ENCODE data around the gene LAD1.

The LAD1 gene

DNA sequence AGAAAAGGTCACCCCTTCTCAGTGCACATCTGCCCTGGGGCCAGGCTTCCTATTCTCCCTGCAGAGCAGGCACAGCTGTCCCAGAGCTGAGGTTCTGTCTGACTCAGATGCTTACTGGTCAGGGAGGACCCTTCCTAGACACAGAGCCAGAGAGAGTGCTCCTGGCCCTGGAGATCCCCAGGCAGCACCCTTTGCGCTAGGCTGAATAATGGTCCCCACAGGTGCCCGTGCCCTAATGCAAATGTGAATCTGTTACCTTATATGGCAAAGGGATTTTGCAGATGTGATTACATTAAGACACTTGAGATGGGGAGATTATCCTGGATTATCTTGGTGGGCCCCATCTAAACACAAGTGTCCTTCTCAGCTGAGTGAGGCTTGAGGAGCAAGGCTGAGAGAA, 25.0 kb upstream of the LAD1 start:
- H3K9me3 Mint-ChIP-seq = no peaks in the 10 kb centered on the region
- H3K36me3 Mint-ChIP-seq = no peaks in the 10 kb centered on the region
- no peak for DNase-seq
- H3K27me3 Mint-ChIP-seq = peaks cover 8 to 10% of the 10 kb centered on the region in 2 donors
- H3K4me3 Mint-ChIP-seq = no peak overlapping the region
- peaks cover 0 to 5% of the 10 kb centered on the region in 2 donors for H3K4me1 Mint-ChIP-seq
- H3K27ac Mint-ChIP-seq = no peak overlapping the region
- no peak for ATAC-seq (replicated peaks)

DNA sequence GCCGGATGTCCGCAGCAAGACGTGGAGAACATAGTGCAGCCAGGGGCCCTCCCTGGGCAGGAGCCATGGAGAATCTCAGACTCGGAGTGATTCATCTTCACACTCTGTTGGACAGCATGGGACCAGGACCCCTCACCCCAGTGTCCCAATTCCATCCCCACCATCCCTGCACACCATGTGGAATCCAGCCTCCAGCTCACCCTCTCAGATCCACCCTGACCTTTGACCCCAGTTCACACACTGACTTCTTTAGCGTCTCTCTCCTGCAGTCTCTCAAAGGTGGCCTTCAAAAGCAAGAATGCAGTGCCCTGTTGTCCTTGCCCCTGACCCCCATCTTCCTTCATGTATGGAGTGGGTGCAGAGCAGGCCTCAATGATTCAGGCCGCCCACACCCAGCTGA, 24.5 kb upstream of the LAD1 start:
- DNase-seq (no peak), ATAC-seq (replicated peaks) (no peak)
- peaks cover 0 to 5% of the 10 kb centered on the region in 2 donors for H3K4me1 Mint-ChIP-seq
- no peaks in the 10 kb centered on the region for H3K36me3 Mint-ChIP-seq
- peaks cover 3 to 5% of the 10 kb centered on the region in 2 donors for H3K27me3 Mint-ChIP-seq
- no peak overlapping the region for H3K4me3 Mint-ChIP-seq
- no peak overlapping the region for H3K27ac Mint-ChIP-seq
- H3K9me3 Mint-ChIP-seq = no peaks in the 10 kb centered on the region

DNA sequence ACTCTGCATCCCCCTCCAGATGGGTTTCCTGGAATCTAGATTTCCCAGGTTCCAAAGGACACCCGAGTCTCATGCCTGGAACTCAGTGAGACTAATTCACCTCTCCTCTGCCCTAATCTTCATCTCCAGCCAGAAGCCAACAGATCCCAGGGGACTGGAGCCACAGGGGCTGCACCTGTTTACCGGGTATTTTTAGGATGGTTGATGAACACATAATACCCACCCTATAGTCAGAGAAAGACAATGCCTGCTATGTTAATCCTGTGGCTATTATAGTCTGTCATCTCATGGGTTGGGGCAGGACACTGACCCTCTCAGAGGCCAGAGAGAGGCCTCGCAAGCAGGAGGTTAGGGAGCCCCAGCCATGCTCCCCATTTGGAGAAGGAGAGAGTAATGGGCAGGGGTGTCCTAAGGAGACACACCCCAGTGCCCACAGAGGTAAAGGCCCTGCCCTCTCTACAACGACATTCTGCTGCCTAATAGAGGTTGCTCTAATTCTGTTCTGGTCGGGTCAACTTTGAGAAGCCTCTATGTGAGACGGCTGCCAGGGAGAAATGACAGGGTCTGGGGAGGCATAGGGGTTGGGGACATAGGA, 23.4 kb upstream of the LAD1 start:
- H3K36me3 Mint-ChIP-seq = no peaks in the 10 kb centered on the region
- H3K27me3 Mint-ChIP-seq = peaks cover 7 to 9% of the 10 kb centered on the region in 2 donors
- no peak for DNase-seq
- no peak overlapping the region for H3K27ac Mint-ChIP-seq
- no peaks in the 10 kb centered on the region for H3K9me3 Mint-ChIP-seq
- H3K4me1 Mint-ChIP-seq = peaks cover 0 to 5% of the 10 kb centered on the region in 2 donors
- ATAC-seq (replicated peaks) = peak in 1 of 2 donors; percentile 33
- H3K4me3 Mint-ChIP-seq = no peak overlapping the region

DNA sequence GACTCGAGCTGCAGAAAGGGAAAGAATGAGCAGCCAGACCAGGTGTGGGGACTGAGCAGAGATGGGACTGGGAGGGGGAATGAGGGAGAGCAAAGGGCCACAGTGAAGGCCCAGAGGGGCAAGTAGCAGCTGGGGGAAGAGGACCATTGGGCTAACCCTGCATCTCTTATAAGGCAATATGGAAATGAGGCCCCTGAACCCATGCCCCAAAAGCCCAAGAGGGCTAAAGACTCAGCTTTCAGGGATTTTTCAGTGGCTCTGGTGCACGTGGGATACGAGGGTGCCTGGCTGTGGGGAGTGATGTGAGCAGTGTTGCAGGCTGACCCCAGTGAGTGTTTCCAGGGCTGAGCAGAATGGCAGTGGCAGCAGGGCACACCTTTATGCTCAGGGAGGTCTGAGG, 22.9 kb upstream of the LAD1 start:
- H3K9me3 Mint-ChIP-seq = no peaks in the 10 kb centered on the region
- DNase-seq (no peak), ATAC-seq (replicated peaks) (no peak)
- H3K4me1 Mint-ChIP-seq = peaks cover 0 to 5% of the 10 kb centered on the region in 2 donors
- H3K4me3 Mint-ChIP-seq = no peak overlapping the region
- peaks cover 12 to 14% of the 10 kb centered on the region in 2 donors for H3K27me3 Mint-ChIP-seq
- no peak overlapping the region for H3K27ac Mint-ChIP-seq
- H3K36me3 Mint-ChIP-seq = no peaks in the 10 kb centered on the region

DNA sequence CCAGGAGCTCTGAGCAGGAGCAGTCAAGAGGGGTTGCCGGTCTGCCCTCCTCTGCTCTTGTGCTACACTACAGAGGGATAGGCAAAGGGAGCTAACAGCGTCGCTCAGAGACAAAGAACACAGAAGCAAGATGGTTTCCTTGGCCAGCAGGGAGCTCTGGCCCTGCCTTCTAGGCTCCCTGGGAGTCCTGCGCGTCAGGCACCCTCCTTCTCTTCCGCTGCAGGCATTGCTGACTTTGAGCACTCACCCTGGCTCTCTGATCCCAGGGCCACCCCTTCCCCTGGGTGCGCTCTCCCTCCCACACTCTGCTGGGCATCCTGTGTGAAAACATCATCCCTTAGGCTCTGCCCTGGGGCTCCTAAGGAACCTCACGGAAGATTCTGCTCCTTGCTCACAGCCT, 21.9 kb upstream of the LAD1 start:
- Mint-ChIP-seq H3K4me1 (peaks cover 0 to 5% of the 10 kb centered on the region in 2 donors), H3K4me3 (no peak overlapping the region), H3K9me3 (no peaks in the 10 kb centered on the region), H3K27ac (no peak overlapping the region), H3K36me3 (no peaks in the 10 kb centered on the region), H3K27me3 (peaks cover 17 to 22% of the 10 kb centered on the region in 2 donors)
- ATAC-seq (replicated peaks) (no peak), DNase-seq (no peak)

DNA sequence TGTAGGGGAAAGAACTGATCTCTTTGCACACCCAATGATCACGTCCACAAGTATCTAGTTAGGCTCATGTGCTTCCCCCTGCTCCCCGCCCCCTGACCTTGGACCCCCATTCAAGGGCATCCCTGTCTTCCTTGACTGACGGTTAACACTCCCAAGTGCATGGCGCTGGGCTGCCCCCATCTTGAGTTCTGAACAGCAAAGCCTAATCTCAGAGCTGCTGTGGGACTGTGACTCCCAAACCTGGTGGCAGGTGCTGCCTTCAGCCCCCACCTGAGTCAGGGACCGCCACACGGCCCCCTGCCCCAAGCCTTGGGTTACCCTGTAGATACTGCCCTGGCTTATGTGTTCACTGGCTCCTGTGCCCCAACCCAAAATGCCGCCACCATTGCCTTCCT, 21.5 kb upstream of the LAD1 start:
- Mint-ChIP-seq H3K27ac (no peak overlapping the region), H3K36me3 (no peaks in the 10 kb centered on the region), H3K9me3 (no peaks in the 10 kb centered on the region), H3K27me3 (peaks cover 17 to 26% of the 10 kb centered on the region in 2 donors), H3K4me3 (no peak overlapping the region), H3K4me1 (peaks cover 0 to 5% of the 10 kb centered on the region in 2 donors)
- DNase-seq = no peak
- no peak for ATAC-seq (replicated peaks)

DNA sequence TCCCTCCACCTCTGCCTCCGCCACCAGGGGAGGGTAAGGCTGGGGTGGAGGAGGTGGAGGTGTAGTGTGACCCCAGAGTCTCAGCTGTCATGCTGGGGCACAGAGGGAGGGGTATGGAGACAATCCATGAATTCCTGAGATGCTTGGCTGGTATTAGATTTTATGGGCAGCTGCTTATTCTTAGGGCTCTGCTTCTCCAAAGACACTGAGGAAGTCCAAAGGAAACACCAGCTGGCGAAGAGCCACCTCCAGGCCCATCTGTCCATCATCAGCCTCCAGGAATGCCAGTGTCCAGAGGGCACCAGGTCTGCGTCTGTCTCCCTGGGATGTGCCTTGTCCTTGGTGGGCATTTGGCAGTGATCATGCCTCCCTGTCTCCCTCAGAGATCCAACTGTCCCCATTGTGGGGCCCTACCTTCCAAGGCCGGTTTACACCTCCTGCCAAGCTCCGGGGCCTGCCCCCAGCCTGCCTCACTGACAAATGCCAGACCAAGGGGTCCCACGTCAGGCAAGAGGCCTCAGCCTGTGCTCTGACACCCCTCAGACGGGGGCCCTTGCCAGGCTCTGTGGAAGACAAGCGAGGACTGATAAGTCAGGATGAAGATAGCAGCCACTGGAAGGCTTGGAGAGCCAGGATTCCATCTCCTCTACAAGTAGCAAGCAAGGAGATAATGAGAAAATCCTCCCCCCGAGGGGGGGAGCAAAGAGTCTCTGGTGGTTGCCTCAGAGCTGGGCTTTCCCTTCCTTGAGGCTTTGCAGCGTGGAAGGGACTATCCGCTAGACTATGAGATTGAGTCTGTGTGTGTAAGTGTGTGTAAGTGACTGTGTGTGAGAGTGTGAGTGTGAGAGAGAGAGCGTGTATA, 20.9 kb upstream of the LAD1 start:
- H3K4me3 Mint-ChIP-seq = no peak overlapping the region
- H3K36me3 Mint-ChIP-seq = no peaks in the 10 kb centered on the region
- H3K9me3 Mint-ChIP-seq = no peaks in the 10 kb centered on the region
- H3K27me3 Mint-ChIP-seq = peaks cover 19 to 26% of the 10 kb centered on the region in 2 donors
- ATAC-seq (replicated peaks) (peak in 1 of 2 donors; percentile 23), DNase-seq (no peak)
- H3K4me1 Mint-ChIP-seq = peaks cover 0 to 5% of the 10 kb centered on the region in 2 donors
- no peak overlapping the region for H3K27ac Mint-ChIP-seq

DNA sequence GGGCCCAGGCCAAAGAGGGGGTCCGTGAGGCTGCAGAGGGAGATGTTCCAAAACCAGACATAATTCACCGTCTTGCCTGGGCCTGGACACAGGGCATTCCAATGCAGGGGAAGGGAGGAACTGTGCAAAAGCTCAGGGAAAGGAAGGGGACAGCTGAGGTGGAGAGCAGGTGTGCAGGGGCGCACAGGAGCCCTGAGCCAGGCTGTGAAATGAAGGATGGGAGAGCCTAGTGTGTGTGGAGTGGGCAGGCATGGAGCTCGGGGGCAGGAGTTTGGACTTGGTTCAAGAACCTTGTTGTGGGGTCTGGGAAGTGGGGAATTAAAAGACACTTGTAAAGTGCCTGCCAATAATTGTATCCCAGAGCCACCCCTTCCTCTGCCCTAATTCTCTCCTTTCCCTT, 20.1 kb upstream of the LAD1 start:
- Mint-ChIP-seq H3K4me3 (no peak overlapping the region), H3K36me3 (no peaks in the 10 kb centered on the region), H3K9me3 (no peaks in the 10 kb centered on the region), H3K4me1 (peaks cover 0 to 5% of the 10 kb centered on the region in 2 donors), H3K27ac (no peak overlapping the region), H3K27me3 (peaks cover 24 to 26% of the 10 kb centered on the region in 2 donors)
- no peak for DNase-seq
- no peak for ATAC-seq (replicated peaks)

DNA sequence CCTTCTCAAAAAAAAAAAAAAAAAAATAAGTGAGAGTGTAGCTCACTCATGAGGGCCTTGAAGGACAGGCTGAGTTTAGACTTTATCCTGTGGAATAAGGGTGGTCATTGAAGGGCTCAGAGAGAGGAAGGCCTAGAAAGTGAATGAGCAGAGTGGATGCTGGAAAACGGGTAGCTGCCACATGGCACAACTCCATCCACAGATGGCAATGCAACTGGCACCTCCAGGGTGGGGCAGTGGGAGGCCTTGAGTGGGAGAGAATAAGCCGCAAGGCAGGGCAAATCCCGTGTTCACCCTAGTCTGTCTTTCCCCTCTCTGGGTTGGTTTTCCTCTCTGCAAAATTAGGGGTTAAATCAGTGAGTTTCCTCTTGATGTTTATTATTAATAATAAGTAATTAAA, 19.3 kb upstream of the LAD1 start:
- ATAC-seq (replicated peaks) (no peak), DNase-seq (no peak)
- Mint-ChIP-seq H3K36me3 (no peaks in the 10 kb centered on the region), H3K4me1 (peaks cover 0 to 5% of the 10 kb centered on the region in 2 donors), H3K4me3 (no peak overlapping the region), H3K9me3 (no peaks in the 10 kb centered on the region), H3K27ac (no peak overlapping the region), H3K27me3 (peaks cover 24 to 26% of the 10 kb centered on the region in 2 donors)

DNA sequence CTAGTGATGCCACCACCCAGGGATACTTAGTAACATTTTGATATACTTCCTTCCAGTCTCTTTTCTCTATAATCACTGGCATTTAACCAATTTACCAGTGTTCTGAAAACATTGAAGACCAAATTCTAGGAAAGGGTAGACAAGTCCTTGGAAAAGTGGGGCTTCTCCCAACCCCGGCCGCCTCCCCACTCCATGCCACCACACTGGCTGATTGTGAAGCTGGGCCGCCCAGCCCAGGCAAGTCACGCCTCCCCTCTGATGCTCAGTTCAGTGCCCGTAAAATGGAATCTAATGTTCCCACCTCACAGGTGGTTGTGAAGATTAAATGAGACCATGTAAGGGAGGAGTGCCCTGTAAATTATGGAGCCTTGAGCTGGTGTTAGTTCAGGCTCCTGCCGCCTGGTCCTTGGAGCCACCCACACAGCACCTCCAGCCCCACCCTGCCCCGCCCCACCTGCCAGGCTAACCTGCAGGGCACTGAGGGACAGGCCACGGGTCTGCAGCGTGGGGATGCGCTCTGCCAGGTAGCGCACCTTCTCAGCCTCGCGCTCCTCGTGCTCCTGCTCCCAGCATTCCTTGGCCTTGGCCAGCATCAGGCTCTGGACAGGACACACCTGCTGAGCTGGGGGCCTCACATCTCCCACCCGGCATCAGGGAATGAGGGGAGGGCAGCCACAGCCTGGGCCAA, 15.1 kb upstream of the LAD1 start:
- Mint-ChIP-seq H3K4me3 (no peak overlapping the region), H3K27ac (no peak overlapping the region), H3K4me1 (no peaks in the 10 kb centered on the region), H3K36me3 (no peaks in the 10 kb centered on the region), H3K9me3 (no peaks in the 10 kb centered on the region), H3K27me3 (peaks cover 30 to 35% of the 10 kb centered on the region in 2 donors)
- ATAC-seq (replicated peaks) = no peak
- DNase-seq = no peak

DNA sequence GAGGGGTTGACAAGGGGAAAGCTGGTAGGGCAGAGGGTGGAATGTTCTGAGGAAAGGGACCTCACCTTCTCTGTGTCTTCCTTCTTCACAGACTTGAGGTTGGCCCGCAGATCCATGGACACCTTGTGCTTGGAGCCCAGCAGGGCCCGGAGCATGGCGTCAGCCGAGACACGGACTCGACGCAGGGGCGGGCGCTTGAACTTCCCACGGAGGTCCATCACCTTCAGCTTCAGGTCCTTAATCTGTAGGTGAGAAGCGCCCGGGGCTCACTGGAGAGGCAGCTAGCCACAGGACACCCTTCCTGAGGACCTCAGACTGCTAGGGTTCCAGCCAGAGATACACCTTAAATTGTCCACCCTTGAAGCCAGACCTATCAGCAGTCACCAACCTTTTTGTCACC, 12.2 kb upstream of the LAD1 start:
- Mint-ChIP-seq H3K27me3 (peaks cover 20 to 26% of the 10 kb centered on the region in 2 donors), H3K27ac (no peak overlapping the region), H3K4me3 (no peak overlapping the region)

DNA sequence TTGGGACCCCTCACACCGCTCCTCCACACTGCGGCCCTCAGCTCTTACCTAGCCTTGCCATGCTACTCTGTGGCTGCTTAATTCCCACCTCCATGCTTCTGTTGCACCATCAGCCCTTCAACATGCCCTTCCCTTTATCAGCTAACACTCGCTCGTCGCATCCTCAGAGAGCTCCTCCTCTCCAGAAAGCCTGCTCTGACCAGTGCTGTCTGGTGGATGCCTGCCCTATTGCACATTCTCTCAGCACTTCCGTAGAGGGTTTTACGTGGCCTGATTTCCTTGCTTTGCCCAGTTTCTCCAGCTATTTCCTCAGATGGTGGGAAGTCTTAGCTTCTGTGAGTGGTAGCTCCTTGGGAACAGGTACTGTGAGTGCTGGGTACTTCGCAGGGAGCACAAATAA, 10.3 kb upstream of the LAD1 start:
- DNase-seq (no peak), ATAC-seq (replicated peaks) (no peak)
- Mint-ChIP-seq H3K27me3 (peaks cover 14 to 19% of the 10 kb centered on the region in 2 donors), H3K4me3 (no peak overlapping the region), H3K36me3 (no peaks in the 10 kb centered on the region), H3K9me3 (no peaks in the 10 kb centered on the region), H3K4me1 (peaks cover 20 to 23% of the 10 kb centered on the region in 2 donors), H3K27ac (no peak overlapping the region)

More for the DNA sequence above, 12.2 kb upstream of the LAD1 start:
- DNase-seq (no peak), ATAC-seq (replicated peaks) (no peak)
- H3K4me1 Mint-ChIP-seq = peaks cover 8 to 9% of the 10 kb centered on the region in 2 donors
- no peaks in the 10 kb centered on the region for H3K36me3 Mint-ChIP-seq
- no peaks in the 10 kb centered on the region for H3K9me3 Mint-ChIP-seq

DNA sequence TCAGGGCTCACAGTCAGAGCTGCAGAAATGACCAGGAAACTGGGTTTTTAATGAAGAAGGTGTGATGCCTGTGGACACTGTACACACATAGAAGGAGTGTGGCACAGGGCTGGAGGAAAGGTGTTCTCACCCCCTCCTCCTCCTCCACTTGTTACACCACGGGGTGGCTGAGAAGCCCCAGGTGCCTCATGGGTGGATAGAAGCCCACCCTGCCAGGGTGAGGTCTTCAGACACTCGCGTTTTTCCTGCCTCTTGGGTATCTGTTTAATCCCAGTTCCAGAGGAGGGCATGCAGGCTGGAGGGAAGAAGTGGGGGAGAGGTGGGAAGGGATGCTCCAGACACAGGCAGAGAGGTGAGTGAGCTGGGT, 9.7 kb upstream of the LAD1 start:
- no peak overlapping the region for H3K27ac Mint-ChIP-seq
- no peaks in the 10 kb centered on the region for H3K36me3 Mint-ChIP-seq
- H3K27me3 Mint-ChIP-seq = peaks cover 14 to 19% of the 10 kb centered on the region in 2 donors
- H3K9me3 Mint-ChIP-seq = no peaks in the 10 kb centered on the region
- peaks cover 21 to 26% of the 10 kb centered on the region in 2 donors for H3K4me1 Mint-ChIP-seq
- no peak for ATAC-seq (replicated peaks)
- H3K4me3 Mint-ChIP-seq = no peak overlapping the region
- DNase-seq = no peak

DNA sequence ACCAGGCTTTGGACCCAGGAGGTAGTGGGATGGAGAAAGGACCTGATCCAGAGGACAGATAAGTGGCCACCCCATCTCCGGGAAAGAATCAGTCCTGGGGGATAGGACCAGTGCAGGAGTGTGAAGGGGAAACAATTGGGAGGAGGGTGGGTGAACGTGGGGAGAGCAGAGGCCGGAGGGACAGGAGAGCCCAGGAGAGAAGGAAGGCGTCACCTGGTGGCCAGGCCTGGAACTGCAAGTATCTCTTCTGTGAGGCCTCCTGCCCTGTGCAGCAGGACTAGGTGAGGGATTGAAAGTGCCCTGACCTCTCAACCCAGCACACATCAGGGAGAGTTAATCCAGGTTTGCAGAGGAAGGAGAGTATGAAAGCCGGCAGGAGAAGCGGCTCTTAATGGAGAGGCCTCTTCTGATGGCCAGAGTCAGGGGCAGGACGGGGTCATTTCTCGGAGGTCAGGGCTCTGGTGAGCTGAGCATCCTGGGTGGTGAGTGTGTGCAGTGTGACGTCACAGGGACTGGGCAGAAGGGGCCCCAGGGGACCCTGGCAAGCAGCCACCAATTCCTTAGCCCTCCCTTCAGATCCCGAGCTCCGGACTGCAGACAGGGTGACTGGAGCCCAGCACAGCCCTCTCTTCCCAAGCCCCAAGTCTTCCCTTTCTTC, 9.2 kb upstream of the LAD1 start:
- peaks cover 14 to 19% of the 10 kb centered on the region in 2 donors for H3K27me3 Mint-ChIP-seq
- ATAC-seq (replicated peaks) (peak; percentile 42 to 66), DNase-seq (peak; percentile 55)
- no peak overlapping the region for H3K4me3 Mint-ChIP-seq
- no peaks in the 10 kb centered on the region for H3K36me3 Mint-ChIP-seq
- no peaks in the 10 kb centered on the region for H3K9me3 Mint-ChIP-seq
- H3K4me1 Mint-ChIP-seq = peaks cover 21 to 26% of the 10 kb centered on the region in 2 donors
- H3K27ac Mint-ChIP-seq = peak overlapping the region; percentile 27

All from stimulated activated naive B cell treated with anti-CD40 and anti-IgM and Interleukin-4, amounts not matched to agents 10 μg/mL and 1 μg/mL and 100 μg/mL, for 72 hours (primary cell).